HPDE6-E6E7 (cell line): ENCODE data around the gene MOGAT3.

ENCODE experiments used
- DNase-seq: peaks from one replicate; pipeline ENCODE4 v3.0.0; 2011; ENCODE audit warnings: missing footprints; ENCODE audit errors: extremely low spot score

Gene MOGAT3

GRCh38 chr7:101233907-101234547, 33.2 kb upstream of the MOGAT3 start:
- DNase-seq: no peak

- peak; percentile 93 for DNase-seq
Observed at GRCh38 chr7:101232141-101232850, 31.5 kb upstream of the MOGAT3 start.

- no peak for DNase-seq
Observed at GRCh38 chr7:101231644-101232043, 30.8 kb upstream of the MOGAT3 start.

GRCh38 chr7:101226721-101227120, 25.9 kb upstream of the MOGAT3 start:
- no peak for DNase-seq

GRCh38 chr7:101225650-101226049, 24.8 kb upstream of the MOGAT3 start:
- DNase-seq: no peak

- no peak for DNase-seq
Observed at GRCh38 chr7:101223528-101223927, 22.7 kb upstream of the MOGAT3 start.

GRCh38 chr7:101222275-101222830, 21.5 kb upstream of the MOGAT3 start:
- DNase-seq: no peak

- DNase-seq: no peak
Observed at GRCh38 chr7:101220295-101220694, 19.5 kb upstream of the MOGAT3 start.

GRCh38 chr7:101218236-101219125, 17.6 kb upstream of the MOGAT3 start:
- DNase-seq: no peak

GRCh38 chr7:101217388-101218235, 16.8 kb upstream of the MOGAT3 start, which contains the start of the genes PLOD3 and ZNHIT1:
Gene PLOD3 (minus strand): TSS chr7:101217581. CDS start chr7:101217274, 307 bp downstream.
Gene ZNHIT1 (plus strand): TSS chr7:101218165. CDS start chr7:101218196, 31 bp downstream.
- peak; percentile 98 for DNase-seq

GRCh38 chr7:101216860-101217387, 16.1 kb upstream of the MOGAT3 start:
- no peak for DNase-seq

GRCh38 chr7:101216001-101216859, 15.4 kb upstream of the MOGAT3 start:
- DNase-seq: no peak

GRCh38 chr7:101212014-101212413, 11.2 kb upstream of the MOGAT3 start:
- DNase-seq: no peak

- DNase-seq: no peak
Observed at GRCh38 chr7:101211501-101211900, 10.7 kb upstream of the MOGAT3 start.

- DNase-seq: no peak
Observed at GRCh38 chr7:101210143-101210542, 9.3 kb upstream of the MOGAT3 start.

- DNase-seq: no peak
Observed at GRCh38 chr7:101208794-101209193, 8.0 kb upstream of the MOGAT3 start.

- no peak for DNase-seq
Observed at GRCh38 chr7:101207459-101207858, 6.6 kb upstream of the MOGAT3 start.

GRCh38 chr7:101206665-101207042, 5.8 kb upstream of the MOGAT3 start:
- no peak for DNase-seq

GRCh38 chr7:101205901-101206664, 5.2 kb upstream of the MOGAT3 start:
- DNase-seq: no peak
